ENCODE results near the gene FOXP4. TPM values are rescaled to one million over a fixed set of nuclear protein-coding genes. Genes with fewer than 3 reads are reported as not detected.

The FOXP4 gene
- total RNA-seq, 1 experiment from 2014 or later, result 26.0 TPM

GRCh38 chr6:41568202-41568584 lies 22.0 kb downstream of the FOXP4 start:
- H3K36me3 ChIP-seq (ENCODE audit: low read depth), result no peaks in the 10 kb centered on the region
- POLR2A ChIA-PET (ENCODE audit: unreplicated experiment), result no interaction called here

GRCh38 chr6:41568585-41569384 lies 22.6 kb downstream of the FOXP4 start:
- intact Hi-C loops (cut with micrococcal nuclease; ENCODE audit: unreplicated experiment), result no loop called here
- ChIA-PET CTCF (no interaction called here), POLR2A (ENCODE audit: unreplicated experiment) (no interaction called here)
- Histone ChIP-seq H3K9me3 (ENCODE audit: insufficient read depth, low read depth) (no peaks in the 10 kb centered on the region), H3K79me2 (ENCODE audit: low read depth) (no peaks in the 10 kb centered on the region), H3K4me1 (replicated peaks; ENCODE audit: insufficient read depth) (no peaks in the 10 kb centered on the region), H3K36me3 (ENCODE audit: low read depth) (no peaks in the 10 kb centered on the region), H4K20me1 (ENCODE audit: insufficient read depth) (no peaks in the 10 kb centered on the region), H3K9me2 (ENCODE audit: insufficient read depth) (no peaks in the 10 kb centered on the region), H3K27me3 (ENCODE audit: insufficient read depth, low read depth) (no peaks in the 10 kb centered on the region), H3K4me3 (no peak overlapping the region), H3K27ac (no peak overlapping the region), H2AFZ (no peak overlapping the region), H3K4me2 (no peak overlapping the region), H3F3A (ENCODE audit: insufficient read depth, low read depth) (no peaks in the 10 kb centered on the region)
- BruUV-seq (replicated peaks), result no TSS peak
- no peak for DNase-seq
- TF ChIP-seq CTCF (conservative IDR thresholded peaks at IDR 0.05) (no peak), EZH2 (IDR thresholded peaks at IDR 0.05; ENCODE audit: low read depth) (no peak)

More at GRCh38 chr6:41568202-41568584, 22.0 kb downstream of the FOXP4 start:
- Histone ChIP-seq H3K9me2 (ENCODE audit: insufficient read depth) (no peaks in the 10 kb centered on the region), H3K27ac (no peak overlapping the region), H3K9me3 (ENCODE audit: insufficient read depth, low read depth) (no peaks in the 10 kb centered on the region), H3K79me2 (ENCODE audit: low read depth) (no peaks in the 10 kb centered on the region), H3K27me3 (ENCODE audit: insufficient read depth, low read depth) (no peaks in the 10 kb centered on the region), H3K4me2 (no peak overlapping the region), H2AFZ (no peak overlapping the region), H3K4me3 (no peak overlapping the region), H3K4me1 (replicated peaks; ENCODE audit: insufficient read depth) (no peaks in the 10 kb centered on the region), H4K20me1 (ENCODE audit: insufficient read depth) (no peaks in the 10 kb centered on the region), H3F3A (ENCODE audit: insufficient read depth, low read depth) (no peaks in the 10 kb centered on the region)
- BruUV-seq (replicated peaks), result no TSS peak
- TF ChIP-seq EZH2 (IDR thresholded peaks at IDR 0.05; ENCODE audit: low read depth) (no peak), CTCF (conservative IDR thresholded peaks at IDR 0.05) (no peak)
- CTCF ChIA-PET, result no interaction called here
- DNase-seq, result no peak
- intact Hi-C loops (cut with micrococcal nuclease; ENCODE audit: unreplicated experiment), result no loop called here

- no peaks in the 10 kb centered on the region for H3K9me3 ChIP-seq (ENCODE audit: insufficient read depth, low read depth)
- ChIA-PET POLR2A (ENCODE audit: unreplicated experiment) (no interaction called here), CTCF (no interaction called here)
- H3K4me1 ChIP-seq (replicated peaks; ENCODE audit: insufficient read depth), result no peaks in the 10 kb centered on the region
- H2AFZ ChIP-seq, result no peak overlapping the region
- H3K9me2 ChIP-seq (ENCODE audit: insufficient read depth), result no peaks in the 10 kb centered on the region
- H3K27me3 ChIP-seq (ENCODE audit: insufficient read depth, low read depth), result no peaks in the 10 kb centered on the region
- DNase-seq, result no peak
- H3K4me2 ChIP-seq, result no peak overlapping the region
- H3K4me3 ChIP-seq, result no peak overlapping the region
- no peaks in the 10 kb centered on the region for H3K36me3 ChIP-seq (ENCODE audit: low read depth)
- TF ChIP-seq EZH2 (IDR thresholded peaks at IDR 0.05; ENCODE audit: low read depth), result no peak
- TF ChIP-seq CTCF (conservative IDR thresholded peaks at IDR 0.05), result no peak
- H3K27ac ChIP-seq, result no peak overlapping the region
- H4K20me1 ChIP-seq (ENCODE audit: insufficient read depth), result no peaks in the 10 kb centered on the region
- H3K79me2 ChIP-seq (ENCODE audit: low read depth), result no peaks in the 10 kb centered on the region
- intact Hi-C loops (cut with micrococcal nuclease; ENCODE audit: unreplicated experiment), result no loop called here
- no peaks in the 10 kb centered on the region for H3F3A ChIP-seq (ENCODE audit: insufficient read depth, low read depth)
- no TSS peak for BruUV-seq (replicated peaks)
These were observed 24.1 kb downstream of the FOXP4 start for GRCh38 chr6:41570259-41570615.
